ENCODE data around the gene PPP1R12A. TPM values are rescaled to one million over a fixed set of nuclear protein-coding genes. Genes with fewer than 3 reads are reported as not detected.

PPP1R12A gene
- polyA plus RNA-seq, 2 of the 4 experiments (the other 2 are of a cell fraction) = 28.0 to 74.8 TPM

- ChIA-PET CTCF (interaction anchor here (1.1 kb wide), 2 partner anchors 49 to 211 kb away, joined by 3 read pairs; no protein-coding TSS in a partner anchor), POLR2A (interaction anchor here (1.5 kb wide), 2 partner anchors 50 to 437 kb away, joined by 4 to 9 read pairs; no protein-coding TSS in a partner anchor)
- no peak for FAIRE-seq
- peak; percentile 67 to 83 for ATAC-seq
- H3K27ac ChIP-seq = peak overlapping the region; percentile 52 to 73
- H3K9me3 ChIP-seq = no peaks in the 10 kb centered on the region
- TF ChIP-seq, protein P1, sequence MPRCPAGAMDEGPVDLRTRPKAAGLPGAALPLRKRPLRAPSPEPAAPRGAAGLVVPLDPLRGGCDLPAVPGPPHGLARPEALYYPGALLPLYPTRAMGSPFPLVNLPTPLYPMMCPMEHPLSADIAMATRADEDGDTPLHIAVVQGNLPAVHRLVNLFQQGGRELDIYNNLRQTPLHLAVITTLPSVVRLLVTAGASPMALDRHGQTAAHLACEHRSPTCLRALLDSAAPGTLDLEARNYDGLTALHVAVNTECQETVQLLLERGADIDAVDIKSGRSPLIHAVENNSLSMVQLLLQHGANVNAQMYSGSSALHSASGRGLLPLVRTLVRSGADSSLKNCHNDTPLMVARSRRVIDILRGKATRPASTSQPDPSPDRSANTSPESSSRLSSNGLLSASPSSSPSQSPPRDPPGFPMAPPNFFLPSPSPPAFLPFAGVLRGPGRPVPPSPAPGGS (IDR thresholded peaks at IDR 0.05) = no peak
- TF ChIP-seq HOXA7 (CRISPR knock-in tag; IDR thresholded peaks at IDR 0.05) (no peak), HOXB13 (CRISPR knock-in tag; IDR thresholded peaks at IDR 0.05; ENCODE audit: low read depth) (no peak), E2F6 (IDR thresholded peaks at IDR 0.05; ENCODE audit: borderline replicate concordance, low read depth) (no peak), GATA3 (IDR thresholded peaks at IDR 0.05; ENCODE audit: borderline replicate concordance) (no peak), ZSCAN20 (CRISPR knock-in tag; IDR thresholded peaks at IDR 0.05) (no peak), ZC3H11A (IDR thresholded peaks at IDR 0.05) (no peak), CHD4 (IDR thresholded peaks at IDR 0.05; ENCODE audit: borderline replicate concordance) (no peak), RFX5 (IDR thresholded peaks at IDR 0.05) (no peak), FOSB (CRISPR knock-in tag; IDR thresholded peaks at IDR 0.05) (no peak), POLR2A (IDR thresholded peaks at IDR 0.05; ENCODE audit: low read length) (no peak), USF2 (IDR thresholded peaks at IDR 0.05) (no peak), FOXS1 (CRISPR knock-in tag; IDR thresholded peaks at IDR 0.05) (no peak)
- peak; percentile 9 to 33 for DNase-seq (ENCODE audit: low read depth in 1 of 2, low spot score in 1 of 2)
- H3K4me3 ChIP-seq = no peak overlapping the region
- 55% methylated on average over 6 of the region's 6 CpGs for WGBS (ENCODE audit: missing lambda C conversion rate)
- peaks cover 12% of the 10 kb centered on the region for H3K4me1 ChIP-seq
- H3K4me2 ChIP-seq = peak overlapping the region; percentile 42
Measured at GRCh38 chr12:79983986-79984620, 49.2 kb upstream of the PPP1R12A start.

GRCh38 chr12:79983492-79983891, 48.6 kb upstream of the PPP1R12A start:
- Histone ChIP-seq H3K4me2 (peak overlapping the region; percentile 42), H3K9me3 (no peaks in the 10 kb centered on the region), H3K4me3 (no peak overlapping the region), H3K27ac (peak overlapping the region; percentile 52 to 72; a peak in 5 of 6 replicates), H3K4me1 (peaks cover 12% of the 10 kb centered on the region)
- WGBS (ENCODE audit: missing lambda C conversion rate) = 38% methylated on average over 2 of the region's 2 CpGs
- POLR2A ChIA-PET = interaction anchor here (1.5 kb wide), 2 partner anchors 49 to 436 kb away, joined by 4 to 9 read pairs; no protein-coding TSS in a partner anchor
- TF ChIP-seq GATA3 (IDR thresholded peaks at IDR 0.05; ENCODE audit: borderline replicate concordance) (peak; percentile 50; the same call in 1 of the 2 replicates), TFCP2L1 (CRISPR knock-in tag; IDR thresholded peaks at IDR 0.05) (no peak), ELK1 (IDR thresholded peaks at IDR 0.05; ENCODE audit: low read depth, low read length) (no peak), CHD4 (IDR thresholded peaks at IDR 0.05; ENCODE audit: borderline replicate concordance) (no peak), JUN (IDR thresholded peaks at IDR 0.05) (0 out of 5 replicates have a peak, but pooled peaks of 1 of the 2 experiments have one; percentile 24), EP300 (IDR thresholded peaks at IDR 0.05) (0 out of 5 replicates have a peak, but pooled peaks of 1 of the 2 experiments have one; percentile 41), ZSCAN20 (CRISPR knock-in tag; IDR thresholded peaks at IDR 0.05) (no peak), HOXA7 (CRISPR knock-in tag; IDR thresholded peaks at IDR 0.05) (no peak), JUNB (IDR thresholded peaks at IDR 0.05) (peak; percentile 67; the same call in 1 of the 2 replicates), EHMT2 (IDR thresholded peaks at IDR 0.05; ENCODE audit: low read depth) (no peak), FOSL2 (IDR thresholded peaks at IDR 0.05) (peak; percentile 43; the same call in 1 of the 2 replicates), FOSL2 (CRISPR knock-in tag; IDR thresholded peaks at IDR 0.05) (no peak)
- TF ChIP-seq, protein P2, sequence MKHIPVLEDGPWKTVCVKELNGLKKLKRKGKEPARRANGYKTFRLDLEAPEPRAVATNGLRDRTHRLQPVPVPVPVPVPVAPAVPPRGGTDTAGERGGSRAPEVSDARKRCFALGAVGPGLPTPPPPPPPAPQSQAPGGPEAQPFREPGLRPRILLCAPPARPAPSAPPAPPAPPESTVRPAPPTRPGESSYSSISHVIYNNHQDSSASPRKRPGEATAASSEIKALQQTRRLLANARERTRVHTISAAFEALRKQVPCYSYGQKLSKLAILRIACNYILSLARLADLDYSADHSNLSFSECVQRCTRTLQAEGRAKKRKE (CRISPR knock-in tag; IDR thresholded peaks at IDR 0.05; ENCODE audit: low read depth) = no peak
- TF ChIP-seq, protein P1 (IDR thresholded peaks at IDR 0.05) = no peak
- FAIRE-seq (no peak), DNase-seq (ENCODE audit: low read depth in 1 of 2, low spot score in 1 of 2) (peak in 1 of 2 experiments; percentile 53), ATAC-seq (peak; percentile 63 to 85; a peak in 4 of 6 replicates)
- CTCF ChIA-PET = interaction anchor here (1.1 kb wide), 2 partner anchors 48 to 212 kb away, joined by 3 read pairs; no protein-coding TSS in a partner anchor
